DOHH2 (cell line): ENCODE results near the gene ITK.

Experiments
- CTCF ChIP-seq: fragments of 200-600 bp; sonication (generic); IDR thresholded peaks from one replicate; pipeline ENCODE4 v1.5.1; 2014; ENCODE audit warnings: antibody characterized with exemption, mild to moderate bottlenecking, low read depth, low read length; ENCODE audit not compliant: poor library complexity, severe bottlenecking
- EZH2phosphoT487 ChIP-seq: fragments of 200-600 bp; sonication (generic); IDR thresholded peaks from 2 replicates; pipeline ENCODE4 v1.6.1; 2017; ENCODE audit warnings: borderline replicate concordance, mild to moderate bottlenecking, antibody characterized with exemption, low read length, moderate library complexity, mixed read lengths

- no peak for TF ChIP-seq CTCF
- TF ChIP-seq EZH2phosphoT487 = no peak
These were observed 112.0 kb downstream of the ITK start for GRCh38 chr5:157292599-157292998.
